GM19467 (cell line): ENCODE results near the gene DOCK1.

Experiments used
- ATAC-seq: cut with Tn5 transposase; IDR thresholded peaks from one replicate; pipeline ENCODE4 v1.9.1; 2021; ENCODE audit warnings: mild to moderate bottlenecking, moderate library complexity; ENCODE audit not compliant: unreplicated experiment

Gene DOCK1

DNA sequence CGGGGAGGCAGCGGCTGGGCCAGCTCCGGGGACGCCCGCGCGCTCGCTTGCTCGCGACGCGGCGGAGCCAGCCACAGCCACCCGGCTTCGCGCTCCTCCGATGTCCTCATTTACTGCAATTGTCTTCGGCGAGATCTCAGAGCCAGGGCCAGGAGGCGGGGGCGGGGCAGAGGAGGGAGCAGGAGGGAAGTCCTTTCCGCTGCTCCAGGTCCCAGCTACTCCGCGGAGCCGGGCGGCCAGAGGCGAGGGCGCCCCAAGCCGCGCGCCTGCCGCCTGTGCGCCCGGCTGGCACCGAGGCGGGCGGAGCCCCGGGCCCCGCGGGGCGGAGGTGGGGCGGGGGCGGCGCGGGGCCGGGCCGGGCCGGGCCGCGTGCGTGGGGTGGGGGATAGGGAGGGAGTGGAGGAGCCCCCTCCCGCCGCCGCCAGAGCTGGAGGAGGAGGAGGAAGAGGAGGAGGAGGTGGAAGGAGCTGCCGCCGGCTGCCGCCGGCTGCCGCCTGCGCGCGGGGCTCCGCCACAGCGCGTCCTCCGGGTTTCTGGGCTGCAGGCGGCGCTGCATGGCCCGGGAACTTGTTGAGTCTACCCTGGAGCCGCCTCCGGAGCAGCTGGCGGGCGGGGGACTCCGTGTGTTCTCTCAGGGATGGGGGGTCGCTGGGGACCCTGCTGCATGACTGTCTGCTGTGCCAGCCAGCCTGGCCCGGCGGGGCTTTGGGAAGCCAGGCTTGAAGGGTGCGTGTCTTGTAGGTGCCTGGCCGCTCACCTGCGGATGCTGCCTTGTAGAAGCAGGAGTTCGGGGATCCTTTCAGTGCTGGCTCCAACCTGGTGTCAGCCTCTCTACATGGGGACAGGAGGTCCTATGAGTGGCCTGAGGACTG, 291.3 kb downstream of the DOCK1 start, which contains the start of gene INSYN2A:
INSYN2A (minus strand) TSS at position 310 of the 872 bp plus-strand sequence. CDS start 20,196 bp downstream, outside the sequence.
- ATAC-seq, result no peak

DNA sequence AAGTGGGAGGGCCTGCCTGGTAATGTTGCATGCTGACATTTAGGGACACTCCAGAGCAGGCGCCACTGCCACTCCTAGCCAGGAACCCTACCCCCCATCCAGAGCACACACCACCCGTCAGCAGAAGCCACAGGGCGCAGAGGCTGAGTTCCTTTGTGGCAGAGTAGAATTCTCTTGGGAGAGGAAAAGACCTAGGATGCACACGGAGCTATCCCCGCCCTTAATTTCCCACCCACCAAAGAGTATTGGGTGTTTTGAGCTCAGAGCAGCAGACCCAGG, 291.9 kb downstream of the DOCK1 start:
- no peak for ATAC-seq

DNA sequence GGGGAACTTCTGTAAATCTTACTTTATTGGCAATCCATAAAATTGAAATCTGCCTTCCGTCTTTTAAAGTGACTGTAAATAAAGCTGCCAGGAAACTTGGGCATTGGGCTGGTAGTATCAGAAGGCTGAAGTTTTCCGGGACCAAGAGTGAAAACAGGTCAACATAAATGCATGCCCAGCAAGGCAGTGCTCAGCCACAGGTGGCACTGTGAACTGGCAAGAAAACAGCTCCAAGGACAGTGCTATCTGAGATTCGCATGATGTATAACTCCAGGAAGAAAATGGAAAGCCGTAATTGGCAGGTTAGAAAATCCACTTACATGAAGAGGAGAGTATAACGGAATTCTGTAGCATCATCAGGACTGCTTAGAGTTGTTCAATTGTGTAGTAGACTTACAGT, 293.1 kb downstream of the DOCK1 start:
- ATAC-seq, result no peak

DNA sequence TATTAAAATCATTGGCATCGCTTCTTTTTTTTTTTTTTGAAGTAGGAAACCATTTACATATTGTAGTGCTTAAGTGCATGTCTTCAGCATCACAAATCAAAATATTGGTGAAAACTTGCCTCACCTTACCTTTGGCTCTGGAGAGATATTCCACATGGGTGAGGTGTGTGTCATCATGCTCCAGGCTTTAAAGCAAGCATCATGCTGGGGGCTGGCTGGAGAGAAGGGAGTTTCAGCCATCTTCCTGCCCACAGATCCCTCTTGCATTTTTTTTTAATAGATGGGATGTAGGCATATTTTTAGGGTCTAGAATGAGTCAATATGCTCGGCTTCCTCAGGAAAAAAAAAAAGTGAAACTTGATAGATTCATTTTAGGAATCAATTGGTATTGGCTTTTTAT, 293.5 kb downstream of the DOCK1 start:
- ATAC-seq, result no peak

DNA sequence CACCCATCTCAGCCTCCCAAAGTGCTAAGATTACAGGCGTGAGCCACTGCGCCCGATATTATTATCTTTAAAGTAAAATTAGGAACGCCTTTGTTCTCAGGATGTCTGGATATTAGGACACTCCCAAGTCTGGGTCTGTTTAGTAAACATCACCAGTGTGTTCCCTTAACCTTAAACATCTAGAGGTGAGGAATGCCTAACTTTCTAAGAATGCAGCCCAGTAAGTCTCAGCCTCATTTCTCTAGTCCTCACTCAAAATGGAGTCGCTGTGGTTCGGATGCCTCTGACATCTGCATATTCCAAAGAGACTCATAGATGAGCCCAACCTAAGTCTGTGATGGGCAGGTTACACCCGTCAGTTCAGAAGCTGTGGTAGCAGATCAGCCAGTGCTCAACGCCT, 295.4 kb downstream of the DOCK1 start:
- no peak for ATAC-seq

DNA sequence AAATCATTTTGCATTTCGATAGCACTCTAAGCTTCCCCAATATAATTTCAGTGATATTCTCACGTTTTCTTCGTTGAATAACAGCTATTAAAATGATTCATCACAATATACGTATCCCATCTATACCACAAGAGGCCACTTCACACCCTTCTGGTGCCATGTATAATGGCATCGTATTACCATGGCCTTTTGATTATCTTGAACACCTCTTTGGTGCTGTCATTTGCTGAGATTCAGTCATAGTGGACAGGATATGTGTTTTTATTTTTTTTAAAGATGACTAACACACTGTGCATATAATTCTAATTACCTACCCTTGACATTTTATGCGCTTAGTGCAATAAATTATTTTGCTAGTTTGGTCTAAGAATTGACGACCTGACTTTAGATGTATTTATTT, 297.8 kb downstream of the DOCK1 start:
- no peak for ATAC-seq

DNA sequence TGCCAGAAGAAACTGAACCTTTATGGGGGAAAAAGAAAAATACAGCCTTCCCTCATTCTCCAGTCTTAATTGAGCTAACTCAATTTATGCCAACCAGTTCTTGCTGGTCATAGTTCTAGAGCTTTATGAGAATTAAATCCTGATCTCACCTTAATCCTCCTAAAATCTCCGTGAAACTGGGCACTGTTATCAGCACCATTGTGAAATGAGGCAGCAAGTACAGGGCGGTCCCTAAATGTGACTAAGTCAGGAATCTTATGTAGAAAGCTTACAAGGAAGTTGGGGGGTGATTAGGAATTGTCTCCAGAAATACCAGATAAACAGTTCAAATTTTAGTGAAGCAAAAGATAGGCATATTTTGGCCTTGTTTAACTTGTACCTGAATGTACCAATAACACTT, 301.9 kb downstream of the DOCK1 start:
- no peak for ATAC-seq

DNA sequence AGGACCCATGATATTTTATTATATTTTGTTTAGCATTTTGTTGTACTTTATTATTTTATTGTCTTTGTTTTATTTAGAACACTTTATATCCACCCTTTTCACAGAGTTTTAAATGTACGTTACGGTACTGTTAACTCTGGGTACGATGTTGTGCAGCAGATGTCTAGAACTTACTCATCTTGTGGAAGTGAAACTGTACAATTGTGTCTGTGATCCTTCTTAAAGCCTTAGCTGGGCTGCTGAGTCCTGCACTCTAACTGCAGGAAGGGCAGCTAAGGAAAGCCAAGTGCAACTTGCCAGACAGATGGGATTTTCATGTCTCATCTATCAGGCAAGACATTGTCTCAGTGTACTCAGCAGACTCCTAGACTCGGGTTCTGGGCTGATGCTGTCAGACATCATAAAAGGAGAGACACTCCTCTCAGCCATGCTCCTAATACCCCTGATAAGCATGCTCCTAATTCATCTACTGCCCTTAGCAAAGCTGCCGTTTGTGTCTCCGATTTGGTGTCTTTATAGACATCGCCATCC, 305.8 kb downstream of the DOCK1 start:
- ATAC-seq, result no peak

DNA sequence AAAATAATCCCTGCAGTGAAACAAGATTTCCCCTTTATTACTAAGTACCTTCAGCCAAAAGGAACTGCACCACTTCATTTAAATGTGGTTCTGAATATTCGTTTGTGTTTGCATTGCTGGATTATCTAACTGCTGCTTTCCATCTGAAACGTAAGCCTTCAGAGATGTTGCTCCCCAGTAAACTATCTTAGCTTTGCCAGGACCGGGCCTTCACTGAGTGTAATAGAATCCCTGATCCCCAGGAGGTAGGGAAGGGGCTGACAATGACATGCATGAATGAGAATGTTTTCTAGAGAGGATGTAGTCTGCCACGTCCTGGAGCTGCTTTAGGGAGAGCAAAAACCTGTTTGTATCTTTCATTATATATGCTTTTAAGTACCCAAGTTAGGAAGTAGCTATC, 310.6 kb downstream of the DOCK1 start:
- ATAC-seq, result no peak

DNA sequence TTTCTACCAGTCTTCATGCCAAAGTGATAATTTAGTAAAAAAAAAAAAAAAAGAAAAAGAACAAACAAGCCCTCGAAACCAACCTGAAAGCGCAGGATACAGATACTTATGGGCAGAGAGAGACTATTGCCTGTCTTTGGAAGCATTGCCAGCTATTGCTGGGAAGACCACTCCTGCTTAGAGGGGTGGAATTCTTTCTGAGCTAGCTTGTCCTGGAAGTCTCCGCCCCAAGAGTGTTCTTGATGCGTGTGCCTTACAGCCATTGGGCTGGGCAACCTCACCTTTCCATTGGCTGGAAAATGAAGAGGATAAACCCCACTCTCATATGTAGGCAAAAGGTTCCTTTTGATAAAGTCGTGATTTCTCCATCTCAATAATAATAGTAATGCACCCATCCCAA, 311.0 kb downstream of the DOCK1 start:
- ATAC-seq, result no peak

DNA sequence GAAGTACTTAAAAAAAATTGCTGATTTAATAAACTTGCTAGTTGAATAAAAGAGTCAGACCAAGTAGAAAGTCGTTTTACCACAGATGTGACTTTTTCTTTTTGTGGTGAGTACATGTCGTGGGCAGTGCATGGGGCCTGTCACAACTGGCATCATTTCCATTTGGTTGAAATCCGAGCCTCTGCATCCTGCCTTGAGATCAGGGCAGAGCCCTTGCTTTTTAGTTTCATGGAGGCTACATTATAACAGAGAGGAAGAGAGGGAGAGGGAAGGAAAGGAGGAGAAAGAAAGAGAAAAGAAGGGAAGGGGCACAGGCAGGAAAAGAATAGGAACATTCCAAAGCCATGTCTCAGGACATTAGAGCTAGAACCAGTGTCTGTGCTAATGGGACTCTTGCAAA, 311.6 kb downstream of the DOCK1 start:
- no peak for ATAC-seq

DNA sequence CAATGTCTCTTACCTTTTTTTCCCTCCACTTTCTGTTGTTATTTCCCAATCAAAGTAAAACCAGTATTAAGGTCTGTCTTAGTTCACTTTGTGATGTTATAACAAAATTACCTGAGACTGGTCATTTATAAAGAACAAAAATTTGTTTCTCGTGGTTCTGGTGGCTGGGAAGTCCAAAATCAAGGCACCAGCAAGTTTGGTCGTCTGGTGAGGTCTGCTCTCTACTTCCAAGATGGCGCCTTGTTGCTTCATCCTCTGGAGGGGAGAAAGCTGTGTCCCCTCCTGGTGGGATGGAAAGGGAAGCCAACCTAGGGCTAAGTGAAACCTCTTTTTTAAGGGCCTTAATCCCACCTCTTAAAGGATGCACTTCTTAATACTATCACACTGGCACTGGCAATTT, 313.4 kb downstream of the DOCK1 start:
- no peak for ATAC-seq

DNA sequence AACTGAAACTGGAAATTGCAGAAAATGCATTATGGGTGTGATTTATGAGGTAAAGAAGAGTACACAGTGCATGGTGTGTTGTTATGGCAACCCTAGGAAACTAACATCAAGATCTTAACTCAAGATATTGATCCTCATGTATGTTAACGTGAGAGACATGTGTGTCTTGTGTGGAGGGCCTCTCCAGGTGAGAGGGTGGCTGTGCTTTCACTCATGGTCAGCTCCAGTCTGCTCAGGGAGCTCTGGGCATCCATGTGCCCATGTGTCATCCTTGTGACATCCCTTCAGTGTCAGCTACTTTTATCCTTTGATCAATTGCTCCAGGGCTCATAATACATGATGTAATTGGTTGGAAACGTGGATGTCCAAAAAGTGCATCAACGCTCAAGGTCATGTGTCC, 316.1 kb downstream of the DOCK1 start:
- no peak for ATAC-seq

DNA sequence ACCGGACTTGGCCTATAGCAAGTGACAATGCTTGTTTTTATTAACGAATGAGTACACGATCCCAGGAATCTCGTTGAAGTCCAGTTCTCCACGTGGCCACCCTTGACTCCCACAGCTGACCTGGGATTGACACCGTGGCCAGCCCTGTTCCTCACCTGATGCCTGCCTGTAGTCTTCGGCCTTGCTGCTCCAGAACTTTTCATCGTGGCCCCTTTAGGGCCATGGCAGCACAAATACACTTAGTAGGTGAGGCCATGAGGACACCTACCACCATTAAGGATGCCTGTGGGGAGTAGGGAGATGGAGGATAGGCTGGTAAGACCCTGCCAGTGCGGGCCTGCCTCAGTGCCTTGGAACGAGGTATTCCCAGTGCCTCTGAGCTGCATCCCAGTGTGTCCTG, 321.8 kb downstream of the DOCK1 start:
- no peak for ATAC-seq

DNA sequence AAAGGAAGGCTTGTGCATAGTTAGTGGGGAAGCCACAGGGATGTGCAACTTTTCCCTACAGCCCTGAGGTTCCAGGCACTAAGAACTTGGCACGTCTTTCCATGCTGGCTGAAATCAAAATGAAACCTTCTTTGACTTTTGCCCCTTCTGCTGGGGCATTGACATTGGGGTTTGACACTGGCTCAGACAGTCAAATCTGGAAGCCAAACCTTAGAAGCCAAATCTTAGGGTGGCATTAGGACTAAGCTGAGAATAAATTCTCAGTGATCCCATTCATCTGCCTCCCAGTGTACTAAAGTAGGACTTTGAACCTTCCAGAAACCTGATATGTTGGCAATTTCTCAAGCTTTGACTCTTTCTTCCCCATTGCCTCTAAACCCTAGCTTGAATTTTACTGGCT, 322.4 kb downstream of the DOCK1 start:
- no peak for ATAC-seq

DNA sequence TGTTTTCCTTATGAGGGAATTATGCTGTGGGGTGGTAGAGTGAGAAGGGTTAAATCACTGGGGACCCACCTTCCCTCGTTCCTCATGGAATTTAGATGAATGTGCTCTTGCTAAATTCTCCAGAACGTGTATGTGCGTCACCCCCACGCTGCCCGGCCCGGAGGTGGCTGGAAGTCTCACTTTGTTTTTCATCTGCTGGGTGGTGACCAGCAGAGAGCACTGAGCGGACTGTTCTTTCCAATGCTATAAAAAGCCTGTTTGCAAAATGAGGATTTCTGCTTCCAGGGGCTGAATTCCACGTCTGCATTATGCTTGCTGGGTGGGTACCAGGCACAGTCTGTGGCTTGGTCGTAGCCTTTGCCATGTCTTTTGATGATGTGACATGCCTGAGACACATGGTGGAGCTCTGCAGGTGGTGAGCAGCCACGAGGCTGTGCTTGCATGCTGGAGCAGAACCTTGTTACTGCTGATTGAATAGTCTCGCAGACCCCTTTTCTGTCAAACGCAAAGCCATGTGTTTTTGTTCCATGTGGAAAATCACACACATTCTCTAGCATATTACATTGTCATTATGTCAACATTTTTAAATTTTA, 323.1 kb downstream of the DOCK1 start:
- no peak for ATAC-seq

DNA sequence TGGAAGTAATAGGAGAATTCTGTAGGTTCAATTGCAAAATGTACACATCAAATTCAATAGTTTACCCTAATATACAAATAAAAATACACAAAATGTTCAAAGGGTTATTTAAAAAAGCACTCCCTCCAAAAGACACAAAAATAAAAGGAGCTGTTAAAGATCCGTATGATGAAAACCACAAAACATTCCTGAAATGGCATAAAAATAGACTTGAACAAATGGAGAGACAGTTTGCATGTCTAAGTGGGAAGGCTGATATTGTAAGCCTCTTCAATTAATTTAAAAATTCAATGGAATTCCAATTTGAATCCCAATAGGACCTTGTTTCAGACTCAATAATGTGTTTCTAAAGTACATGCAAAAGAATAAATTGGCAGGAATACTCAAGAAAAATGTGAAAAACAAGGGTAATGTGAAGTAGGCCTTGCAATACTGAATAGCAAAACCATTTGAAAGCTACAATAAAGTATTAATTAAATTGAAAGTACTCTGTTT, 329.1 kb downstream of the DOCK1 start:
- no peak for ATAC-seq

DNA sequence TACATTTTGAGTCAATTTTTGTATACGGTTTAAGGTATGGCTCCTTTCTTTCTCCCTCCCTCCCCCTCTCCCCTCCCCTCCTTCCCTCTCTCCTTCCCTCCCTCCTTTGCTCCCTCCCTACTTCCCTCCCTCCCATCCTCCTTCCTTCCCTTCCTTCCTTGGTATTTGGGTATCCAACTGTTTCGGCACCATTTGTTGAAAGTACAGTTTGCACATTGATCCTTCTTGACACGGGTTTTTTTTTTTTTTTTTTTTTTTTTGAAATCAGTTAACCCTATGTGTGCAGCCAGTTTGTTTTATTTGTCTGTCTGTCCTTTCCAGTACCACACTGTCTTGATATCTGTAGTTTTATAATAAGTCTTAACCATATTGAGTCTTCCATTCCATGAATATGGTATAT, 331.0 kb downstream of the DOCK1 start:
- ATAC-seq, result no peak

DNA sequence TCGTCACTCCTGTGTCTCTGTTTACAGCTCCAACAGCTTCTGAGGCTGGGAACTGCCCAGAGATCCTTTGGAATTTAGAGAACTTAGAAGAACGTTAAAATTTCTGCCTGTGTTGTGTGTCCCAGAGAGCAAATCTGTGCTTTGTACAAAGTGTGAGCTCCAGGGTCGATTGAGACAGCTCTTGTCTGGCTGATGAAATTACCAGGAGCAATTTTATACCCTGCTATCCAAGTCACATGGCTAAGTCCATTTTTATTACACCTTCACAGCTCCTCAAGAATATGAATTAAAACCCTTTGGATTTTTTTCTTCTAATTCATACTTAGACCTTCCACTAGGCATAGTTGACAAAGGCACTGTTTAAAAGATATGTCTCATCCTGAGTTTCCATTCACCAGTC, 337.7 kb downstream of the DOCK1 start:
- no peak for ATAC-seq

DNA sequence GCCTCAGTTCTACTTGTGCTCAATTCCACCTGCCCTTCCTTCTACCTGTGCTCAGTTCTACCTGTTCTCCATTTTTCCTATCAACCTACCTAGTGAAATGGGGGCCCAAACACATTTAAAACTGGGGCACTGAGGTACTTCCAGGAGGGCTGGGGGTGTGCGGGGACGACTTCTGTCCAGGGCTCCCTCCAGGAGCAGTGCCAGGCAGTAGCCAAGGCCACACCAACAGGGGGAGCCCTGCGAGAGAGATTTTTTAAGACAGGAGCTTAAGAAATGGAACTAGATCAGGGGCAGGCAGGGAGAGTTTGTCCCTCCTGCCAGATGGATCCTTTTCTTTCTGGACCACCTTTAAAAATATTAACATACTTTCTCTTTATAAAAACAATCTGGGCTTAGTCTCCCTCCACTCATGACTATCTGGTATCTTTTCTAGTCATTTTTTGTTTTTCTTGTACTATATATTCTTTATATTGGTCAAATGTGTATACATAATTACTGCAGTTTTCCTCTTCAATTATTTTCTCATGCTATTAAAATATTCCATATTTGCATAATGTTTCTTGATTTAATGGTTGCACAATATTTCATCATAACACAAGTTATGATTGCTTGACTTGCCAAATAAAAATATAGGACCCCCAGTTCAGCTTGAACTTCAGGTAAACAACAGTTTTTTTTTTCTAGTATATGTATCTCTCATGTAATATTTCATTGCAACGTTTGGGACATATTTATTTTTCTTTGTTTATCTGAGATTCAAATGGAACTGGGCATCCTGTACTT, 338.5 kb downstream of the DOCK1 start:
- no peak for ATAC-seq

DNA sequence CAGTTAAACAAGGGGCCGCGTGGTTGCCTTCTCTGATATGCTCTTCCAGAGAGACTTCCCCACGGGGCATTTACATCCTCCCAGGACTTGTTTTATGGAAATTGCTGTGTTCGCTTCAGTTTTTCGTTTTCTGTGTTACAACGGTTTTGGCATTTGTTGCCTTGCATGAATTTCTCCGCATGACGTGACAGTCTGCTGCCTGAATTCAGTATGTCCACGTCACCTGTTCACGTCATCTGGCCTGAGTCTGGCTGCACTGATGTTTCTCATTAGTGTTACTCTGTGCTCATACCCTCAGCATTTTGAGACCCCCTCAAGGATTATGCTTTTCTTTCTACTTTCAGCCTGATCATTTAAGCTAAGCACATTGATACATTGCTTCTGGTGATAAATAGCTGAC, 340.2 kb downstream of the DOCK1 start:
- ATAC-seq, result no peak

DNA sequence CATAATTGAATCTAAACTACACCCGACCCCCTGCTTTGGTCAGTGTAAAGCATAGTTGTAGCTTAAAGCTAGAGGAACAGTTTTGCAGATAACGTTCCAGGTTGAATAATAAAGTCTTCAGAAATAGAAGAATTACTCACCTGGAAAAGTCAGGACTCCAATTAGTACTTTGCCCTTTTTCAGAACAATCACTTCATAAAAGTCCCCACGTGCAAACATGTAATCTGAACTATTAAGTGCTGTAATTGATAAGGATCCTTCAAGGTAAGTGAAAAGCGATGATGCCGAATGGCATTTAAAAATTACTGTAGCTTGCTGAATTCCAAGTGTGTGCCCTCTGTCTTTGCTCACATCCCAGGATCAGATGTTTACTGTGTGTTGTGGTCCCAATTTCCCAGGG, 344.8 kb downstream of the DOCK1 start:
- no peak for ATAC-seq
